ENCODE data around the gene CHCHD3.

Gene CHCHD3

DNA sequence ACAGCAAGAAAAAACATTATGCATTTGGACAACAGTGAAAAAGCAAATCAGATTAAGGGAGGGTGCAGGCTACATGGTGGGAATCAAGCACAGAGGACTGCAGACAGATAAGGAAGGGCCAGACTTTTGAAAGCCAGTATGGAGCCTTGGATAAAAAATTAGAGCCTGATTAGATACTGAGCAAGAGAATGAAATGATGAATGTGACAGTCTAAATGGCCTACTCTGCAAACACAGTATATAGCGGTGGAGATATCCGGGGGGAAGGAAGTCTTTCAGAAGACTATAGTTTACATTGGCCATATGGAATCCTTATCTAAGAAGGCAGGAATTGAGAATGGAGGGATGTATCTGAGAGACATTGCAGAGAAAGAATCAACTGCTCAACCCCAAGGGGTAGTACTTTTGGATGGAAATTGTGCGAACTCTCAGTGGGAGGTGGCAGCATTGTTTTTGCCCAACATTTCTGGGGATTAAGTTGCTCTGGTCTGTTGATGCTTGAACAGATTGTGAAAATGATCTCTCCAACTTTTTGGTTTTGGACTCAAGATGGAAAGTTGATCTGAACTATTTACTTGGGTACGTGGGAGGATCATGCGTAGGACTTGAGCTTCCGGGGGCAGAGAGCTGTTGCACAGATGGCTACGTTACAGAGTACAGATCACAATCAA lies 39.4 kb upstream of the CHCHD3 start:
- Histone ChIP-seq H4K20me1 (ENCODE audit: insufficient read depth, low read length) (0 out of 2 replicates have a peak, but pooled peaks cover 2% of the 10 kb centered on the region), H3K27ac (ENCODE audit: low read length) (no peak overlapping the region), H3K79me2 (ENCODE audit: low read length) (no peaks in the 10 kb centered on the region), H3K36me3 (replicated peaks; ENCODE audit: low read depth, low read length) (no peaks in the 10 kb centered on the region), H3K9me3 (ENCODE audit: insufficient read depth, low read length) (no peaks in the 10 kb centered on the region), H2AFZ (ENCODE audit: low read depth, low read length) (no peak overlapping the region), H3K9ac (ENCODE audit: low read length) (no peak overlapping the region), H3K4me3 (ENCODE audit: low read length) (no peak overlapping the region), H3K4me2 (ENCODE audit: low read length) (no peak overlapping the region), H3K4me1 (ENCODE audit: low read length) (no peaks in the 10 kb centered on the region), H3K27me3 (ENCODE audit: low read depth, low read length) (peaks cover 59% of the 10 kb centered on the region)
- TF ChIP-seq, protein P1, sequence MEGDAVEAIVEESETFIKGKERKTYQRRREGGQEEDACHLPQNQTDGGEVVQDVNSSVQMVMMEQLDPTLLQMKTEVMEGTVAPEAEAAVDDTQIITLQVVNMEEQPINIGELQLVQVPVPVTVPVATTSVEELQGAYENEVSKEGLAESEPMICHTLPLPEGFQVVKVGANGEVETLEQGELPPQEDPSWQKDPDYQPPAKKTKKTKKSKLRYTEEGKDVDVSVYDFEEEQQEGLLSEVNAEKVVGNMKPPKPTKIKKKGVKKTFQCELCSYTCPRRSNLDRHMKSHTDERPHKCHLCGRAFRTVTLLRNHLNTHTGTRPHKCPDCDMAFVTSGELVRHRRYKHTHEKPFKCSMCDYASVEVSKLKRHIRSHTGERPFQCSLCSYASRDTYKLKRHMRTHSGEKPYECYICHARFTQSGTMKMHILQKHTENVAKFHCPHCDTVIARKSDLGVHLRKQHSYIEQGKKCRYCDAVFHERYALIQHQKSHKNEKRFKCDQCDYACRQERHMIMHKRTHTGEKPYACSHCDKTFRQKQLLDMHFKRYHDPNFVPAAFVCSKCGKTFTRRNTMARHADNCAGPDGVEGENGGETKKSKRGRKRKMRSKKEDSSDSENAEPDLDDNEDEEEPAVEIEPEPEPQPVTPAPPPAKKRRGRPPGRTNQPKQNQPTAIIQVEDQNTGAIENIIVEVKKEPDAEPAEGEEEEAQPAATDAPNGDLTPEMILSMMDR (IDR thresholded peaks at IDR 0.05; ENCODE audit: low read depth, low read length): no peak
- no peak for TF ChIP-seq EZH2phosphoT487 (IDR thresholded peaks at IDR 0.05; ENCODE audit: low read depth)

DNA sequence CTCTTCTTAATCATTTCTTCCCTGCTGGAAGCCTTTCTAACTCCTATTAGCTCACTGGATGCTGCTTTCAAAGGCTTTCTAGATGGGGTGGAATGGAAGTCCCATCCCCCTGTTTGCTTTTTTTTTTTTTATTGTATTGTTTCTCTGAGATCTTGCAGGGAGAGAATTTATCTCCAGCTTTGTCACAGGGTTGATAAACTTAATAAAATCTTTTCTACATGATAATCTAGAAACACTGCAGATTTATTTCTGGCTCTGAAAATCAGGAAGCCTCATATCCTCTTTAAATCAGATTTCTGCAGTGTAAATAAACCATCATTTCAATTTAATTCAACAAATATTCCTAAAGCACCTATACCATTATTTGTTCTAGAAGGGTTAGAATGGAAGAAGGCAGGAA lies 37.2 kb upstream of the CHCHD3 start:
- no peak for TF ChIP-seq EZH2phosphoT487 (IDR thresholded peaks at IDR 0.05; ENCODE audit: low read depth)
- TF ChIP-seq, protein P1 (IDR thresholded peaks at IDR 0.05; ENCODE audit: low read depth, low read length): no peak
- Histone ChIP-seq H3K27ac (ENCODE audit: low read length) (no peak overlapping the region), H3K9ac (ENCODE audit: low read length) (no peak overlapping the region), H2AFZ (ENCODE audit: low read depth, low read length) (no peak overlapping the region), H4K20me1 (ENCODE audit: insufficient read depth, low read length) (peaks cover 15% of the 10 kb centered on the region; the same call in 1 of the 2 replicates), H3K36me3 (replicated peaks; ENCODE audit: low read depth, low read length) (no peaks in the 10 kb centered on the region), H3K9me3 (ENCODE audit: insufficient read depth, low read length) (no peaks in the 10 kb centered on the region), H3K4me3 (ENCODE audit: low read length) (no peak overlapping the region), H3K79me2 (ENCODE audit: low read length) (no peaks in the 10 kb centered on the region), H3K4me2 (ENCODE audit: low read length) (no peak overlapping the region), H3K27me3 (ENCODE audit: low read depth, low read length) (peaks cover 68% of the 10 kb centered on the region), H3K4me1 (ENCODE audit: low read length) (peaks cover 14% of the 10 kb centered on the region)

DNA sequence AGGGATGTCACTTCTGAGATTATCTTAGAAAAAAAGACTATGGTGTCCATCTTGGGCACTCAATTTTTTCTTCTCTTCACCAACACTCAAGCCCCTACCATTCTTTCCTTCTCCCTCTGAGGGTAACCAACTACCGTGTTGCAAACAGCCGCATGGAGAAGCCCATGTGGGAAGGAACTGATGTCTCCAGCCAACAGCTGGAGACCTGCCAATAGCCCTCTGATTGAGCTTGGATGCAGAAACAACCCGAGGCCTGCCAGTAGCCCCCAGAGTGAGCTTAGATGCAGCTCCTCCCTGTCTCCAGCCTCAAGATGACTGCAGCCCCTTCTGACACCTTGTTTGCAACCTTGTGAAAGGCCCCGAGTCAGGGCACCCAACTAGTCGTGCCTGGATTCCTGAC lies 36.4 kb upstream of the CHCHD3 start:
- TF ChIP-seq, protein P1 (IDR thresholded peaks at IDR 0.05; ENCODE audit: low read depth, low read length): no peak
- no peak for TF ChIP-seq EZH2phosphoT487 (IDR thresholded peaks at IDR 0.05; ENCODE audit: low read depth)
- peaks cover 76% of the 10 kb centered on the region for H3K27me3 ChIP-seq (ENCODE audit: low read depth, low read length)
- H3K79me2 ChIP-seq (ENCODE audit: low read length): no peaks in the 10 kb centered on the region
- peaks cover 17% of the 10 kb centered on the region; the same call in 1 of the 2 replicates for H4K20me1 ChIP-seq (ENCODE audit: insufficient read depth, low read length)
- H3K4me1 ChIP-seq (ENCODE audit: low read length): peaks cover 16% of the 10 kb centered on the region
- no peak overlapping the region for H2AFZ ChIP-seq (ENCODE audit: low read depth, low read length)
- no peak overlapping the region for H3K9ac ChIP-seq (ENCODE audit: low read length)
- H3K9me3 ChIP-seq (ENCODE audit: insufficient read depth, low read length): no peaks in the 10 kb centered on the region
- no peak overlapping the region for H3K4me2 ChIP-seq (ENCODE audit: low read length)
- H3K4me3 ChIP-seq (ENCODE audit: low read length): no peak overlapping the region
- H3K36me3 ChIP-seq (replicated peaks; ENCODE audit: low read depth, low read length): no peaks in the 10 kb centered on the region
- H3K27ac ChIP-seq (ENCODE audit: low read length): no peak overlapping the region

DNA sequence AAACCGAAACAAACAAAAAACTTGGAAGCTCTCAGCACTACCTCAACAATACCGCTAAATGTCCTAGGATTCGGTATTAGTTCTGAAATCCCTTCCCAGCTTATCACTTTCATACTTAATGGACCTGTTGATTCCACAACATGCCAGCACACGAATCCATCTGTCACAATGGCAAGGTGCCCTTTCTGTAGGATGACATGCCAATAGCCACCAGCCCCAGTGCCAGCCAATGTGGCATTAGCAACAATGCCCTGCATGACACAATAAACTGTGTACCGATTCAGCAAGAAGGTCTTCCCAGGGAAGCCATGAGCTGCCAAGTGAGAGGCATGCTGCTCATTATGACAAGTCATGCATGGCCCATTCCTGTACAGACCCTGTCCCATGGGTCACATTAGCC lies 35.6 kb upstream of the CHCHD3 start:
- Histone ChIP-seq H3K27me3 (ENCODE audit: low read depth, low read length) (peaks cover 84% of the 10 kb centered on the region), H3K79me2 (ENCODE audit: low read length) (no peaks in the 10 kb centered on the region), H3K4me3 (ENCODE audit: low read length) (no peak overlapping the region), H4K20me1 (ENCODE audit: insufficient read depth, low read length) (peaks cover 20% of the 10 kb centered on the region; the same call in 1 of the 2 replicates), H3K4me1 (ENCODE audit: low read length) (peaks cover 16% of the 10 kb centered on the region), H3K9ac (ENCODE audit: low read length) (no peak overlapping the region), H3K36me3 (replicated peaks; ENCODE audit: low read depth, low read length) (no peaks in the 10 kb centered on the region), H3K4me2 (ENCODE audit: low read length) (no peak overlapping the region), H3K9me3 (ENCODE audit: insufficient read depth, low read length) (no peaks in the 10 kb centered on the region), H3K27ac (ENCODE audit: low read length) (no peak overlapping the region), H2AFZ (ENCODE audit: low read depth, low read length) (no peak overlapping the region)
- TF ChIP-seq, protein P1 (IDR thresholded peaks at IDR 0.05; ENCODE audit: low read depth, low read length): no peak
- TF ChIP-seq EZH2phosphoT487 (IDR thresholded peaks at IDR 0.05; ENCODE audit: low read depth): no peak
